ENCODE data around the gene COX4I2.
"Not testable (repeated sequence)": the region's sequence is repeated elsewhere in the genome, so short reads cannot be mapped to it uniquely, and the experiment has no call there.

The COX4I2 gene

GRCh38 chr20:31648104-31648503 lies 10.4 kb downstream of the COX4I2 start:
- in situ Hi-C loops (cut with MboI; ENCODE audit: low sequenced_read_pairs), result not testable (repeated sequence)

DNA sequence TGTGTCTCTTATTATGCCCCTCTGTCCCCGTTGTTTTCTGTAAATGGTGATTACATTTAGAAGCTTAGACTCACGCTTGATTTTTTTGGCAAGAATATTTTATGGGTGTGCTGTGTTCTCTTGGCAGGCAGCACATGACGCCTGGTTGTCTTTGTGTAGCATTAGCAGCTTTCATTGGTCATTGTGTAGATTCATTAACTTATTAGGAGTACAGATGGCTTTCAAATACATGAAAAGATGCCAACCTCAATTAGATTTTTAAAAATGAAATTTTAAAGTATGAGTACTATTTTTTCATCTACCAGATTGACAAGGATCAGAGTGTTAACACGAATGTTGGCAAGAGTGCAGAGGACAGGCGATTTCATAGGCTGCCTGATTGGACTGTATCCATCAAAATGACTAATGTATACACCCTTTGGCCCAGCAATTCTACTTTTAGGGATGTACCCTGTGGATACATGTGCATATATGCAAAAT lies 15.2 kb downstream of the COX4I2 start:
- in situ Hi-C loops (cut with MboI; ENCODE audit: low sequenced_read_pairs), result no loop called here

GRCh38 chr20:31653561-31653960 lies 15.8 kb downstream of the COX4I2 start:
- in situ Hi-C loops (cut with MboI; ENCODE audit: low sequenced_read_pairs), result no loop called here

GRCh38 chr20:31654534-31654933 lies 16.8 kb downstream of the COX4I2 start:
- in situ Hi-C loops (cut with MboI; ENCODE audit: low sequenced_read_pairs), result no loop called here

DNA sequence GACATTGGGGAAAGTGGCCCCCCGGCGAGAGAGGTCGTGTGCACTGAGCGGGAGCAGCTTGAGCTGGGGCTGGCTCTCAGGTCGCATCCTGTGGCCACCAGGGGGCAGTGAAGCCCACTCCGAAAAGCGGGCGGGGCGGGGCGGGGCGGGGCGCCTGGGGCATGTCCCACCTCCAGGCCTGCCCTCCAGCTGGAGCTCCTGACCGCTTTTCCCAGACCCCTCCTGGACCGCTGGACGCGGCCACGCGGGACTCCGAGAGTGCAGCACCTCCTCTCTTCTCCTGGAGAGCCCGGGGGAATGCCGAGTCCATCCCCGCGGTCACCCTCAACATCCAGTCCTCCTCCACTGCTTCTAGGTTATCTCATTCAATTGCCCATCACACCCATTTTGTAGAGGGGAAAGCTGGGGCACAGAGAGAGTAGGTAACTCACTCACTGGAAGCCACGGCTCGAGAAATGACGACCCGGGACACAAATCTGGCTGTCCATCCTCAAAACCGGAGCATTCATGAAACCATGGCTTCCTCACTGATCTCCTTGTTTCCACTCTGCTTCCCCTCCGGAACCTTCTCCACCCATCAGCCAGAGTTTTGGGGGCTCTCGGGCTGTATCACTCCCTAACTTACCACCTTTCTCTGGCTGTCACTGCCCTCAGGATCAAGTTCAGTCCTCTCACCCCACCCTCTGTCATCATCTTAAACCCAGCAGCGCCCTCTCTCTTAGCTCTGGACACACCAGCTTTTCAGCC lies 24.1 kb downstream of the COX4I2 start:
- in situ Hi-C loops (cut with MboI; ENCODE audit: low sequenced_read_pairs), result no loop called here

- in situ Hi-C loops (cut with MboI; ENCODE audit: low sequenced_read_pairs), result no loop called here
These were observed 24.7 kb downstream of the COX4I2 start for GRCh38 chr20:31662372-31662854.

DNA sequence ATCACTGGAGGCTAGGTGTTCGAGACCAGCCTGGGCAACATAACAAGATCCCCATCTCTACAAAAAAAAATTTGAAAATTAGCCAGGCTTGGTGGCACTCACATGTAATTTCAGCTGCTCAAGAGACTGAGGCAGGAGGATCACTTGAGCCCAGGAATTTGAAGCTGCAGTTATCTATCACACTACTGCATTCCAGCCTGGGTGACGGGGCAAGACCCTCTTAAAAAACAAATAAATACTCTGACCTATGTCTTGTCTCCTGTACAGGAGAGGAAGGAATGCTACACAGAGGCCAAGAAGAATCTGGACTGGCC lies 25.8 kb downstream of the COX4I2 start:
- in situ Hi-C loops (cut with MboI; ENCODE audit: low sequenced_read_pairs), result no loop called here

- in situ Hi-C loops (cut with MboI; ENCODE audit: low sequenced_read_pairs), result no loop called here
These were observed 26.4 kb downstream of the COX4I2 start for GRCh38 chr20:31663838-31664695.

DNA sequence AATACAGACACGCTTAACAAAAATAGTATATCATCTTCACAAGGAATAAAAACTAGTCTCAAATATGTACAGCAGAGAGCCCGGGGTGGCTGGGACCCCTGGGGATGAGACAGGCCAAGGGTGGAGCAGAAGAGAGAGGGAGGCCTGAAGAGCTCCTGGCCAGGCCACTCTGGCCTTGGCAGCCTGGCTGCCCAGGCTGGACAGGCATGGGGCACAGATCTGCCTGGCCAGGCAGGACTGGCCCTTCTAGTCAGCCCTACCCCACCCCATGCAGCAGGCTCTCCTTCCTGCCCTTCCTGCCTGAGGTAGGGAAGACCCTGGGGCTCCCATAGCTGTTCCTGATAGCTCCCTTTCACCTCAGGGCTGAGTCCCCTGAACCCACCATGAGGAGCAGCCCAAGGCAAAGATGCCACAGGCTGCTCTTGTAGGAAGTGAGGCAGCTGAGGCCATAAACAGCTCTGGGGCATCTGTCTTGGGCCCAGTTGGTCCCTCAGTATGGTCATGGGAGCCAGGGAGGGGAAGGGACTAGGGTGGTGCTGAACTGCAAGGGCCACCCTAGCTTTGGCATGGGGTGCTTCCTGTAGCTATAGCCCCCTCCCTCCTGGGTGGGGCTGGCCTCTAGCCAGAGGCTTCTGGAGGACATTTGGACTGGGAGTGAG lies 27.1 kb downstream of the COX4I2 start:
- in situ Hi-C loops (cut with MboI; ENCODE audit: low sequenced_read_pairs), result no loop called here

DNA sequence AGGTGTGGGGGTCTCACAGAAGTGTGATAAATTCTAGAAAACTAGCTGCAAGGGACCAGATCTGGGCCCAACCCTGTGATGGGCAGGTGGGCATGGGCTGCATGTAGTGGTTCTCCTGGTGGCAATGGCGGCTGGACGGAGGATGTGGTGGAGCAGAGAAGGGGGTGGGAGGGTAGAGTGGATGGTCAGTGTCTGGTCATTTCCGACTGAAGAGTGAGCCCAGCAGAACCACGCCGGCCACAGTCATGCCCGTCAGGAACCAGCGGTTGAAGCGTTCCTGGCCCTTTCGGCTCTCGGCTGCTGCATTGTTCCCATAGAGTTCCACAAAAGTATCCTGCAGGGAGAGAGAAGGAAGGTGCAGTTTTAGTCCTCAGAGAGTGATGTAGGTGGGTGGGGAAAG lies 28.0 kb downstream of the COX4I2 start:
- in situ Hi-C loops (cut with MboI; ENCODE audit: low sequenced_read_pairs), result no loop called here

- in situ Hi-C loops (cut with MboI; ENCODE audit: low sequenced_read_pairs), result no loop called here
These were observed 28.7 kb downstream of the COX4I2 start for GRCh38 chr20:31666258-31667042.

GRCh38 chr20:31667315-31668285 lies 29.9 kb downstream of the COX4I2 start:
- in situ Hi-C loops (cut with MboI; ENCODE audit: low sequenced_read_pairs), result no loop called here

- in situ Hi-C loops (cut with MboI; ENCODE audit: low sequenced_read_pairs), result not testable (repeated sequence)
These were observed 31.2 kb downstream of the COX4I2 start for GRCh38 chr20:31668944-31669343.

- in situ Hi-C loops (cut with MboI; ENCODE audit: low sequenced_read_pairs), result no loop called here
These were observed 32.2 kb downstream of the COX4I2 start for GRCh38 chr20:31669876-31670275.

DNA sequence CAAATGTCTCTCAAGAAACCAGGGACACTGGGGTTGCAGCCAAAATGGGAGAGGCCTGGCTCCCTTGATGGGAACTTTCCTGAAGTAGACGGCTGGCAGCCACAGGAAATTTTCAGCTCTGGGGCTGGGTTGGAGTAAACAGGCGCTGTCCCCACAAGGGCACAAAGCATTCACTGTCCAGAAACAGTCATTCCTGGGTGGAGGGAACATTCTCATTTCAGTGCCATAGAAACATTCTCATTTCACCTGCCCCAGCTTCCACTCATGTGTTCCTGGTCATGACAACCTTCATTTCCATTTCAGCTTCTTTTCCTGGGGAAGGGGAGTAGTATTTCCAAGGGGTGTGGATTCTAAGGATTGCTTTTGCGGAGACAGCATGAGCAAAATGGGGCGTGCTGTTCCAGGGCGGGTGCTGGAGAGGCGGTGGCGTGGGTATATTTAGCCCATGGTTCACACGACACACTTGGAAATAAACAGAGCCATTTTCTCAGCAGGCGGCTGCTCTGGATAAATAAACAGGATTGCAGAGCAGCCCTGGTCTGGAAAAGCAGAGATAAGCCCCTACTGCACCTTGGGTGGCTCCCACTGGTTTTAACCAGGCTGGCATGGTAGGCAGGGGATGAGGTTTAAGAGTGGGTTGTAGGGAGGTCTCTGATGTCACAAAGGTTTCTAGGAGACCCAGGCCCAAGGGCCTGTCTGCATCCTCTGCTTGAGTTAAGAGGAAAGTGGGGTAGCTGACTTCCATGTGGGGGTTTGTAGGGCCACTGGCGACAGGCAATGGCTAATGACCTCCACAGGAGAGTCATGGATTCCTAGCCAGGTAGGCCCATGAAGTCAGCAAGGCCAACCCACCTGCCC lies 32.9 kb downstream of the COX4I2 start:
- in situ Hi-C loops (cut with MboI; ENCODE audit: low sequenced_read_pairs), result no loop called here

- in situ Hi-C loops (cut with MboI; ENCODE audit: low sequenced_read_pairs), result no loop called here
These were observed 33.6 kb downstream of the COX4I2 start for GRCh38 chr20:31671324-31671723.

GRCh38 chr20:31673435-31673834 lies 35.7 kb downstream of the COX4I2 start:
- in situ Hi-C loops (cut with MboI; ENCODE audit: low sequenced_read_pairs), result no loop called here

GRCh38 chr20:31673943-31674463 lies 36.3 kb downstream of the COX4I2 start:
- in situ Hi-C loops (cut with MboI; ENCODE audit: low sequenced_read_pairs), result no loop called here

All from hTERT RPE-1 (cell line).